HG02840 (cell line): ENCODE data around the gene MUS81.

Experiments
- ATAC-seq: cut with Tn5 transposase; IDR thresholded peaks from one replicate; pipeline ENCODE4 v1.9.1; 2021; ENCODE audit warnings: mild to moderate bottlenecking, moderate library complexity, moderate number of reproducible peaks; ENCODE audit not compliant: unreplicated experiment, low FRiP score

Gene MUS81

GRCh38 chr11:65870706-65871681 lies 10.8 kb downstream of the MUS81 start:
- ATAC-seq, result no peak

- ATAC-seq, result no peak
Observed at GRCh38 chr11:65871811-65872548, 11.7 kb downstream of the MUS81 start.

- ATAC-seq, result no peak
Observed at GRCh38 chr11:65872586-65873317, 12.5 kb downstream of the MUS81 start, which contains the start of gene EFEMP2. Gene EFEMP2, minus strand, starts transcription at chr11:65872800. Its CDS starts 446 bp downstream, at chr11:65872354.

- peak; percentile 78 for ATAC-seq
Observed at GRCh38 chr11:65873318-65874156, 13.3 kb downstream of the MUS81 start.

- no peak for ATAC-seq
Observed at GRCh38 chr11:65879617-65880016, 19.4 kb downstream of the MUS81 start, which contains the start of gene CTSW. Gene CTSW, plus strand, starts transcription at chr11:65879837. Its CDS starts 18 bp downstream, at chr11:65879855.

- ATAC-seq, result no peak
Observed at GRCh38 chr11:65880027-65880426, 19.8 kb downstream of the MUS81 start.

GRCh38 chr11:65880844-65881421 lies 20.7 kb downstream of the MUS81 start:
- no peak for ATAC-seq

GRCh38 chr11:65882120-65883057 lies 22.2 kb downstream of the MUS81 start:
- ATAC-seq, result no peak

GRCh38 chr11:65883058-65883761 lies 23.0 kb downstream of the MUS81 start:
- ATAC-seq, result no peak

- no peak for ATAC-seq
Observed at GRCh38 chr11:65883786-65884715, 23.8 kb downstream of the MUS81 start.

GRCh38 chr11:65884716-65885092 lies 24.5 kb downstream of the MUS81 start:
- no peak for ATAC-seq

GRCh38 chr11:65885231-65885630 lies 25.0 kb downstream of the MUS81 start:
- no peak for ATAC-seq

- ATAC-seq, result no peak
Observed at GRCh38 chr11:65885808-65886536, 25.7 kb downstream of the MUS81 start.

GRCh38 chr11:65886826-65887722 lies 26.8 kb downstream of the MUS81 start:
- no peak for ATAC-seq

GRCh38 chr11:65887723-65888162 lies 27.5 kb downstream of the MUS81 start:
- ATAC-seq, result no peak
